DMS79 treated with DMSO at 0.1 percent for 48 hours (cell line): ENCODE results near the gene PI4K2A.

Experiments used
- DNase-seq: peaks from one replicate; lab custom pipeline; 2025; lab: John Stamatoyannopoulos, UW

Gene PI4K2A

GRCh38 chr10:97707134-97707861, 66.8 kb downstream of the PI4K2A start:
- DNase-seq, result no peak

- no peak for DNase-seq
Observed at GRCh38 chr10:97708167-97708566, 67.7 kb downstream of the PI4K2A start.

GRCh38 chr10:97708976-97709946, 68.8 kb downstream of the PI4K2A start:
- peak; percentile 4 for DNase-seq

- DNase-seq, result no peak
Observed at GRCh38 chr10:97711640-97712572, 71.4 kb downstream of the PI4K2A start.

- peak; percentile 13 for DNase-seq
Observed at GRCh38 chr10:97713339-97713825, 72.9 kb downstream of the PI4K2A start, which contains the start of gene MARVELD1. Gene MARVELD1 (plus strand): TSS chr10:97713730. CDS start chr10:97713877, 147 bp downstream.

- peak; percentile 32 for DNase-seq
Observed at GRCh38 chr10:97713826-97714400, 73.4 kb downstream of the PI4K2A start.

- peak; percentile 2 for DNase-seq
Observed at GRCh38 chr10:97714401-97715258, 74.2 kb downstream of the PI4K2A start.

GRCh38 chr10:97715259-97715874, 74.9 kb downstream of the PI4K2A start:
- no peak for DNase-seq

GRCh38 chr10:97717627-97718026, 77.2 kb downstream of the PI4K2A start:
- DNase-seq, result no peak

GRCh38 chr10:97718178-97718577, 77.7 kb downstream of the PI4K2A start:
- no peak for DNase-seq

- peak; percentile 50 for DNase-seq
Observed at GRCh38 chr10:97718659-97719142, 78.2 kb downstream of the PI4K2A start.

GRCh38 chr10:97719602-97720001, 79.1 kb downstream of the PI4K2A start:
- DNase-seq, result no peak

- no peak for DNase-seq
Observed at GRCh38 chr10:97721871-97722780, 81.7 kb downstream of the PI4K2A start.

GRCh38 chr10:97723001-97723400, 82.5 kb downstream of the PI4K2A start:
- DNase-seq, result no peak

- DNase-seq, result no peak
Observed at GRCh38 chr10:97724341-97724941, 84.0 kb downstream of the PI4K2A start.
